BE2C (cell line): ENCODE measurements around the gene DAPK1.

Source experiments
- DNase-seq: peaks from one replicate; pipeline ENCODE4 v3.0.0-alpha.2; 2020
- H3K27me3 ChIP-seq: fragments of 250-450 bp; sonication (Bioruptor Pico); 2 replicates; pipeline ENCODE4 v1.5.1; 2020; ENCODE audit warnings: mild to moderate bottlenecking
- H3K36me3 ChIP-seq: fragments of 250-450 bp; sonication (Bioruptor Pico); 2 replicates; pipeline ENCODE4 v1.5.1; 2020; ENCODE audit warnings: mild to moderate bottlenecking
- H3K4me1 ChIP-seq: fragments of 250-450 bp; sonication (Bioruptor Pico); 2 replicates; pipeline ENCODE4 v1.5.1; 2020
- H3K4me3 ChIP-seq: 2 replicates; pipeline ENCODE4 v1.5.1; 2011; ENCODE audit warnings: low read depth, low read length
- H3K9me3 ChIP-seq: fragments of 250-450 bp; sonication (Bioruptor Pico); 2 replicates; pipeline ENCODE4 v1.5.1; 2020
- TF ChIP-seq, protein P1 (sequence below): IDR thresholded peaks from 2 replicates; pipeline ENCODE4 v1.5.1; 2012; ENCODE audit warnings: mild to moderate bottlenecking, low read depth, low read length

DAPK1 gene

GRCh38 chr9:87562530-87563170 lies 65.0 kb downstream of the DAPK1 start:
- TF ChIP-seq, protein P1, sequence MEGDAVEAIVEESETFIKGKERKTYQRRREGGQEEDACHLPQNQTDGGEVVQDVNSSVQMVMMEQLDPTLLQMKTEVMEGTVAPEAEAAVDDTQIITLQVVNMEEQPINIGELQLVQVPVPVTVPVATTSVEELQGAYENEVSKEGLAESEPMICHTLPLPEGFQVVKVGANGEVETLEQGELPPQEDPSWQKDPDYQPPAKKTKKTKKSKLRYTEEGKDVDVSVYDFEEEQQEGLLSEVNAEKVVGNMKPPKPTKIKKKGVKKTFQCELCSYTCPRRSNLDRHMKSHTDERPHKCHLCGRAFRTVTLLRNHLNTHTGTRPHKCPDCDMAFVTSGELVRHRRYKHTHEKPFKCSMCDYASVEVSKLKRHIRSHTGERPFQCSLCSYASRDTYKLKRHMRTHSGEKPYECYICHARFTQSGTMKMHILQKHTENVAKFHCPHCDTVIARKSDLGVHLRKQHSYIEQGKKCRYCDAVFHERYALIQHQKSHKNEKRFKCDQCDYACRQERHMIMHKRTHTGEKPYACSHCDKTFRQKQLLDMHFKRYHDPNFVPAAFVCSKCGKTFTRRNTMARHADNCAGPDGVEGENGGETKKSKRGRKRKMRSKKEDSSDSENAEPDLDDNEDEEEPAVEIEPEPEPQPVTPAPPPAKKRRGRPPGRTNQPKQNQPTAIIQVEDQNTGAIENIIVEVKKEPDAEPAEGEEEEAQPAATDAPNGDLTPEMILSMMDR = no peak
- no peaks in the 10 kb centered on the region for H3K36me3 ChIP-seq
- no peaks in the 10 kb centered on the region for H3K27me3 ChIP-seq
- no peak for DNase-seq
- peaks cover 25% of the 10 kb centered on the region for H3K4me1 ChIP-seq
- H3K4me3 ChIP-seq = no peak overlapping the region
- H3K9me3 ChIP-seq = no peaks in the 10 kb centered on the region

DNA sequence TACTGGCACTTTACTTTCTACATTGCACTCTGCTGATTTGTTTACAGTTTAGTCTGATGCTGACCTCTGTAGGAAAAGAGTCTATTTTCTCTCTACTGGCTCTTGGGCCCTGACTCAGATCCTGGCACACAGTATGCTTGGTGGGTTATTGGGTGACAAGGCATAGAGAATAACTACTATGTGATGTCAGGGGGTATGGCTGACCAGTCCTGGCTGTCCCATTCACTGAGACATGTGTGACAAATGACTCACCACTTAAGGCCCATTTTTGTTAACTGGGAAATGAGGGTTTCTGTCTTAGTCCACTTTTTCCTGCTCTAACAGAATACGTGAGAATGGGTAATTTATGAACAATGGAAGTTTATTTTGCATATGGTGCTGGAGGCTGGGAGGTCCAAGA lies 66.4 kb downstream of the DAPK1 start:
- H3K4me3 ChIP-seq = no peak overlapping the region
- H3K36me3 ChIP-seq = no peaks in the 10 kb centered on the region
- DNase-seq = no peak
- peaks cover 31% of the 10 kb centered on the region for H3K4me1 ChIP-seq
- H3K27me3 ChIP-seq = no peaks in the 10 kb centered on the region
- H3K9me3 ChIP-seq = no peaks in the 10 kb centered on the region
- TF ChIP-seq, protein P1 = no peak

DNA sequence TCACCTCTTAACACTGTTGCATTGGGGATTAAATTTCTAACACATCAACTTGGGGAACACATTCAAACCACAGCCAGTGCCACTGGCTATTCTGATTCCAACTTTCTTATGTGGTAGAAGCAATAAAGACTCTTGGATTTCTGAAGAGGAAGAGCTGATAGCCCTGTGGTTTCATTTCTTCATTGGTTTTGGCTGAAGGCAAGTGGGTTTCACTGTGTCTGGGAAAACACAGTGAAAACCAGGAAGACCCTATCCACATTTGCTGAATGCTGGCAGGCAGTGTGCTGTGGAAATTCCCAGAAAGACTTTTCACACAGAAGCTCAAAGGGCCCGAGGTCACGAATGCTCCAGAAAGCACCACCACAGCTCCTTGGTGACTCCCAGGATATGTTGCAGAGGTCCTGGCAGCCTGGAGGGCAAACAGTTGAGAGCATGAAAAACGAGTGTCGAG lies 67.1 kb downstream of the DAPK1 start:
- no peaks in the 10 kb centered on the region for H3K36me3 ChIP-seq
- no peak for DNase-seq
- H3K9me3 ChIP-seq = no peaks in the 10 kb centered on the region
- TF ChIP-seq, protein P1 = no peak
- no peaks in the 10 kb centered on the region for H3K27me3 ChIP-seq
- H3K4me3 ChIP-seq = no peak overlapping the region
- H3K4me1 ChIP-seq = peaks cover 36% of the 10 kb centered on the region

- no peaks in the 10 kb centered on the region for H3K36me3 ChIP-seq
- H3K4me1 ChIP-seq = peaks cover 46% of the 10 kb centered on the region
- TF ChIP-seq, protein P1 = no peak
- no peaks in the 10 kb centered on the region for H3K9me3 ChIP-seq
- H3K27me3 ChIP-seq = no peaks in the 10 kb centered on the region
- no peak overlapping the region for H3K4me3 ChIP-seq
- DNase-seq = peak; percentile 56
These were observed 69.3 kb downstream of the DAPK1 start for GRCh38 chr9:87567001-87567400.

DNA sequence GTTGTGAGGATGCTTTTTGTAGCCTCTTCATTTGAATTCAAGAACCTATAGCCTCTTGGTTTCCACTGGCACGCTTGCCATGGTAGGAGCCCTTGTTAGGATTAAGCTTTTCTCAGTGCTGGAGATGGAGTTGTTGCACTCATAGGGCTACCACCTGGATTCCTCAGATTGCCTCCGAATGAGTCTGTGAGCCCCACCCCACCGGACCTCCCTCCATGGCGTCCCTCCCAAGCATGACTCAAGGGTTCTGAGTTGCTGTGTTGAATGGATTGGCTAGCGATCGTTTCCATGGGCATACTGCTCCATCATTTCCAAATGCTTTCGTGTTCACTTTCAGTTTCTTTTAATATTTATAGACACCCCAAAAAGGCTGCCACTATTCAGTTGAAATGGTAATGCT lies 69.9 kb downstream of the DAPK1 start:
- no peak for DNase-seq
- TF ChIP-seq, protein P1 = no peak
- peaks cover 46% of the 10 kb centered on the region for H3K4me1 ChIP-seq

GRCh38 chr9:87567983-87568382 lies 70.3 kb downstream of the DAPK1 start:
- Histone ChIP-seq H3K27me3 (no peaks in the 10 kb centered on the region), H3K36me3 (no peaks in the 10 kb centered on the region), H3K4me3 (no peak overlapping the region), H3K9me3 (no peaks in the 10 kb centered on the region), H3K4me1 (peaks cover 46% of the 10 kb centered on the region)
- DNase-seq = no peak
- TF ChIP-seq, protein P1 = no peak

More for the DNA sequence above, 69.9 kb downstream of the DAPK1 start:
- H3K36me3 ChIP-seq = no peaks in the 10 kb centered on the region
- no peak overlapping the region for H3K4me3 ChIP-seq
- H3K9me3 ChIP-seq = no peaks in the 10 kb centered on the region
- H3K27me3 ChIP-seq = no peaks in the 10 kb centered on the region
